HCT116 (cell line): ENCODE results near the gene SERTAD4. TPM values are rescaled to one million over a fixed set of nuclear protein-coding genes. Genes with fewer than 3 reads are reported as not detected.
A peak's percentile ranks its signal among the peaks of the same experiment; 100 is the strongest.

Source experiments
- ATAC-seq: fragments of 200-7000 bp; cut with Tn5 transposase; 2 replicates; pipeline ENCODE4 v1.9.1; 2020; ENCODE audit warnings: mild to moderate bottlenecking, moderate library complexity
- BruUV-seq: library from RNA; stranded (reverse); fragments of 400-500 nt; replicated peaks from 2 replicates; lab custom pipeline; 2021; lab: Mats Ljungman, UMichigan
- CTCF ChIA-PET: fragments of 300-600 bp; sonication (Branson Sonifier 250); formaldehyde crosslinking; loops from one replicate; lab custom pipeline; 2021; ENCODE audit warnings: antibody characterized with exemption; lab: Charles Lee
- POLR2A ChIA-PET: fragments of 300-600, 350-600 bp; sonication (Branson Sonifier 250); formaldehyde crosslinking; loops from one replicate; lab custom pipeline; 2021; ENCODE audit warnings: antibody characterized with exemption; lab: Charles Lee
- RAD21 ChIA-PET, 2 experiments: fragments of 300-600 bp; sonication (Branson Sonifier 250); formaldehyde crosslinking; loops; one replicate each; lab custom pipeline; 2023; ENCODE audit warnings: low total read pairs in 2 of 2; ENCODE audit not compliant: uncharacterized antibody in 2 of 2, unreplicated experiment in 2 of 2, low non-redundant PET in 1 of 2; lab: Charles Lee
- DNase-seq: peaks from one replicate; pipeline ENCODE4 v3.0.0-alpha.2; 2010; ENCODE audit warnings: low read depth, low spot score
- H2AFZ ChIP-seq: fragments of 200-600 bp; shearing (Covaris generic), sonication (generic); 2 replicates; pipeline ENCODE4 v1.6.1; 2017; ENCODE audit warnings: low read depth, mixed run types, mixed read lengths, antibody characterized with exemption, low read length; ENCODE audit not compliant: poor library complexity, severe bottlenecking
- H3K27ac ChIP-seq: 2 replicates; pipeline ENCODE4 v1.5.1; 2012; ENCODE audit warnings: low read depth, low read length
- H3K27me3 ChIP-seq: fragments of 200-600 bp; sonication (generic); 2 replicates; pipeline ENCODE4 v1.6.1; 2016; ENCODE audit warnings: mixed run types, low read length, mixed read lengths; ENCODE audit not compliant: insufficient read depth
- H3K36me3 ChIP-seq, 2 experiments: fragments of 200-500 bp in 1 of 2; fragments of 200-600 bp in 1 of 2; sonication (Bioruptor generic) in 1 of 2; sonication (generic) in 1 of 2; 2 replicates each; pipeline versions ENCODE4 v1.5.1 to v1.6.1; 2014 to 2016; ENCODE audit warnings: low read length in 2 of 2, inconsistent platforms in 1 of 2, mixed read lengths in 1 of 2, mixed run types in 1 of 2; ENCODE audit not compliant: insufficient read depth in 2 of 2, control insufficient read depth in 1 of 2
- H3K4me1 ChIP-seq, 2 experiments: fragments of 200-600 bp in 1 of 2; sonication (generic) in 1 of 2; 2 replicates each; pipeline versions ENCODE4 v1.5.1 to v1.6.1; 2012 to 2017; ENCODE audit warnings: low read length in 2 of 2, inconsistent platforms in 1 of 2, mild to moderate bottlenecking in 1 of 2, mixed read lengths in 1 of 2, mixed run types in 1 of 2, moderate library complexity in 1 of 2; ENCODE audit not compliant: insufficient read depth in 2 of 2, control insufficient read depth in 1 of 2
- H3K4me2 ChIP-seq: fragments of 200-600 bp; sonication (generic); 2 replicates; pipeline ENCODE4 v1.6.1; 2017; ENCODE audit warnings: mixed run types, low read length, mixed read lengths
- H3K4me3 ChIP-seq, 2 experiments: fragments of 200-600 bp in 1 of 2; sonication (generic) in 1 of 2; replicated peaks in 1 of 2; 2 replicates each; pipeline ENCODE4 v1.5.1; 2011 to 2016; ENCODE audit warnings: low read length in 2 of 2, control low read depth in 1 of 2, low read depth in 1 of 2, mild to moderate bottlenecking in 1 of 2, mixed read lengths in 1 of 2, mixed run types in 1 of 2
- H3K79me2 ChIP-seq: fragments of 200-600 bp; sonication (generic); 2 replicates; pipeline ENCODE4 v1.6.1; 2017; ENCODE audit warnings: mild to moderate bottlenecking, mixed run types, low read length, moderate library complexity, mixed read lengths; ENCODE audit not compliant: insufficient read depth
- H3K9ac ChIP-seq: fragments of 200-600 bp; sonication (generic); 2 replicates; pipeline ENCODE4 v1.6.1; 2016; ENCODE audit warnings: low read length, mixed read lengths
- H3K9me2 ChIP-seq: fragments of 200-600 bp; sonication (generic), shearing (Covaris generic); 2 replicates; pipeline ENCODE4 v1.6.1; 2017; ENCODE audit warnings: mixed run types, mild to moderate bottlenecking, moderate library complexity; ENCODE audit not compliant: insufficient read depth
- H3K9me3 ChIP-seq, 2 experiments: fragments of 200-500 bp in 1 of 2; fragments of 200-600 bp in 1 of 2; sonication (Bioruptor generic) in 1 of 2; sonication (generic) in 1 of 2; 2 replicates each; pipeline ENCODE4 v1.6.1; 2014 to 2017; ENCODE audit warnings: low read length in 2 of 2, mixed read lengths in 2 of 2, inconsistent platforms in 1 of 2, low read depth in 1 of 2, mild to moderate bottlenecking in 1 of 2, mixed run types in 1 of 2, moderate library complexity in 1 of 2; ENCODE audit not compliant: control insufficient read depth in 1 of 2, insufficient read depth in 1 of 2
- H4K20me1 ChIP-seq: fragments of 200-600 bp; sonication (generic), shearing (Covaris generic); 2 replicates; pipeline ENCODE4 v1.6.1; 2017; ENCODE audit warnings: mixed run types, mild to moderate bottlenecking, moderate library complexity; ENCODE audit not compliant: insufficient read depth
- CBX3 ChIP-seq: IDR thresholded peaks from 2 replicates; pipeline ENCODE4 v1.6.1; 2012; ENCODE audit warnings: low read depth
- POLR2AphosphoS5 ChIP-seq: IDR thresholded peaks from 2 replicates; pipeline ENCODE4 v1.6.1; 2011; ENCODE audit warnings: mild to moderate bottlenecking, low read depth, low read length, moderate library complexity
- TCF7L2 ChIP-seq: IDR thresholded peaks from 2 replicates; pipeline ENCODE4 v1.7.0; 2011; ENCODE audit warnings: borderline replicate concordance, inconsistent platforms; ENCODE audit not compliant: insufficient read depth, insufficient read length; ENCODE audit errors: extremely low read depth
- YY1 ChIP-seq: IDR thresholded peaks from 2 replicates; pipeline ENCODE4 v1.6.1; 2011; ENCODE audit warnings: low read length, low read depth, moderate library complexity, mild to moderate bottlenecking; ENCODE audit not compliant: insufficient replicate concordance; ENCODE audit errors: extremely low read depth
- ZFX ChIP-seq: fragments of 450-650 bp; IDR thresholded peaks from 2 replicates; pipeline ENCODE4 v1.6.1; 2017
- intact Hi-C: fragments of 100-400 bp; cut with micrococcal nuclease; formaldehyde crosslinking; loops from 2 replicates; pipeline ENCODE4 v1.10.0; 2022
- total RNA-seq: library from RNA; stranded (reverse); gene quantifications from one replicate; pipeline ENCODE4 v1.2.1, GENCODE V29; 2021; ENCODE audit not compliant: unreplicated experiment
- TF ChIP-seq, protein P1 (sequence below), 3 experiments: fragments of 200-600 bp in 1 of 3; sonication (generic) in 1 of 3; IDR thresholded peaks in 2 of 3; conservative IDR thresholded peaks in 1 of 3; 2 replicates each; pipeline ENCODE4 v1.5.1; 2012 to 2017; ENCODE audit warnings: low read depth in 2 of 3, low read length in 2 of 3, antibody characterized with exemption in 1 of 3, borderline replicate concordance in 1 of 3, control low read depth in 1 of 3, mild to moderate bottlenecking in 1 of 3, mixed read lengths in 1 of 3, mixed run types in 1 of 3, moderate library complexity in 1 of 3; ENCODE audit not compliant: insufficient read depth in 1 of 3

SERTAD4 gene
- total RNA-seq, 1 experiment from 2014 or later, result 0.07 TPM

DNA sequence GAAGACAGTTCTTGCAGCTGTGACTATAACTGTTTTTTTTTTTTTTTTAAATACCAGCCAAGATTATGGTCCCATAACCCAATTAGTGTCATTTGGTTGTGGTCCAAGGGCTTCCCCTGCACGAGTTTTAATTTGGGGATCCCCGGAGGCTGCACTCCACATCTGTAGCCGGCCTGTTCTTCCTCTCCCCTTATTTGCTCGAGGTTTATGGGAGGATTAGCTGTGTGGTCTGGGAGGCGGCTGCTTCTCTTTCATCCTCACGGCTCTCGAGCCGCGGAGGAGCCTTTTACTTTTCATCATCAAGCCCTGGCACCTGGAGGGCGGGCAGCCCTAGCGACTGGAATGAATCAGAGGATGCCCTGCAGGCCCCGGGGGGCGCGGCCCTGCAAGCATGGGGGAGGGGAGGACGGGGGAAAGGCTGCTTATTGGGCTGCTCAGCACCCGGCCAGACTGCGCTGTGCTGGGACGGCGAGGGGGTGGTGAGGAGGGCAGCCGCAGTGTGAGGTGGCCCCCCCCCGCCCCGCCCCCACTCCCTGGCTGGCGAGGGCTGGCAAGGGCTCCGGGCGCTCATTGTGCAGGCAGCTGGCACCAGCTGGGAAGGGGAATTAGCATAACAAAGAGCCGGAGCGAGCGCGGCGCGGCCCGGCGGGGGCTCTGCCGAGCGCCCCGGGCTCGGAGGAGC is 18.5 kb downstream of the SERTAD4 start:
- RAD21 ChIA-PET, result no interaction called here
- H3K4me2 ChIP-seq, result peak overlapping the region; percentile 66
- no peaks in the 10 kb centered on the region for H3K9me2 ChIP-seq
- no TSS peak for BruUV-seq
- CTCF ChIA-PET, result interaction anchor here (1.0 kb wide), 1 partner anchor 12 kb away, joined by 3 read pairs; no protein-coding TSS in a partner anchor
- no peaks in the 10 kb centered on the region for H3K79me2 ChIP-seq
- peaks cover 19% of the 10 kb centered on the region; the same call in 1 of the 2 replicates for H3K27me3 ChIP-seq
- ATAC-seq, result peak; percentile 83
- peak overlapping the region; percentile 91 for H2AFZ ChIP-seq
- no peak overlapping the region for H3K9ac ChIP-seq
- POLR2A ChIA-PET, result interaction anchor here (1.4 kb wide), 1 partner anchor 122 kb away, joined by 3 read pairs; no protein-coding TSS in a partner anchor
- TF ChIP-seq TCF7L2, result peak; percentile 68
- no peak for TF ChIP-seq POLR2AphosphoS5
- TF ChIP-seq, all 23 proteins: peak for 1
- Histone ChIP-seq H3K27ac (no peak overlapping the region; the same call in 1 of the 2 replicates), H3K36me3 (no peaks in the 10 kb centered on the region), H3K4me1 (peaks cover 9 to 18% of the 10 kb centered on the region in 2 experiments; a peak in 3 of 4 replicates), H3K4me3 (peak overlapping the region; percentile 17 to 48), H4K20me1 (no peaks in the 10 kb centered on the region), H3K9me3 (no peaks in the 10 kb centered on the region)
- DNase-seq, result peak; percentile 15
- intact Hi-C loops, result no loop called here

GRCh38 chr1:210251680-210252490 is 19.3 kb downstream of the SERTAD4 start:
- H3K79me2 ChIP-seq, result no peaks in the 10 kb centered on the region
- H3K4me3 ChIP-seq, result peak overlapping the region; percentile 11 to 48; a peak in 2 of 4 replicates
- peaks cover 19% of the 10 kb centered on the region; the same call in 1 of the 2 replicates for H3K27me3 ChIP-seq
- DNase-seq, result no peak
- H3K4me2 ChIP-seq, result peak overlapping the region; percentile 66
- CTCF ChIA-PET, result interaction anchor here (1.0 kb wide), 1 partner anchor 12 kb away, joined by 3 read pairs; no protein-coding TSS in a partner anchor
- POLR2A ChIA-PET, result no interaction called here
- H3K4me1 ChIP-seq, result peaks cover 9 to 18% of the 10 kb centered on the region in 2 experiments; a peak in 3 of 4 replicates
- RAD21 ChIA-PET, result no interaction called here
- no peak; the same call in 1 of the 2 replicates for ATAC-seq
- no peaks in the 10 kb centered on the region for H4K20me1 ChIP-seq
- intact Hi-C loops, result no loop called here
- no peak overlapping the region for H2AFZ ChIP-seq
- TF ChIP-seq, protein P1, sequence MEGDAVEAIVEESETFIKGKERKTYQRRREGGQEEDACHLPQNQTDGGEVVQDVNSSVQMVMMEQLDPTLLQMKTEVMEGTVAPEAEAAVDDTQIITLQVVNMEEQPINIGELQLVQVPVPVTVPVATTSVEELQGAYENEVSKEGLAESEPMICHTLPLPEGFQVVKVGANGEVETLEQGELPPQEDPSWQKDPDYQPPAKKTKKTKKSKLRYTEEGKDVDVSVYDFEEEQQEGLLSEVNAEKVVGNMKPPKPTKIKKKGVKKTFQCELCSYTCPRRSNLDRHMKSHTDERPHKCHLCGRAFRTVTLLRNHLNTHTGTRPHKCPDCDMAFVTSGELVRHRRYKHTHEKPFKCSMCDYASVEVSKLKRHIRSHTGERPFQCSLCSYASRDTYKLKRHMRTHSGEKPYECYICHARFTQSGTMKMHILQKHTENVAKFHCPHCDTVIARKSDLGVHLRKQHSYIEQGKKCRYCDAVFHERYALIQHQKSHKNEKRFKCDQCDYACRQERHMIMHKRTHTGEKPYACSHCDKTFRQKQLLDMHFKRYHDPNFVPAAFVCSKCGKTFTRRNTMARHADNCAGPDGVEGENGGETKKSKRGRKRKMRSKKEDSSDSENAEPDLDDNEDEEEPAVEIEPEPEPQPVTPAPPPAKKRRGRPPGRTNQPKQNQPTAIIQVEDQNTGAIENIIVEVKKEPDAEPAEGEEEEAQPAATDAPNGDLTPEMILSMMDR (IDR thresholded peaks at IDR 0.05 in 2 of 3, conservative IDR thresholded peaks at IDR 0.05 in 1 of 3; ENCODE audit: borderline replicate concordance in 1 of 3, insufficient read depth in 1 of 3, low read depth in 2 of 3, low read length in 2 of 3), result no peak
- TF ChIP-seq ZFX, result no peak
- TF ChIP-seq YY1, result no peak
- TF ChIP-seq CBX3, result no peak
- TF ChIP-seq, all 23 proteins: peak for 0
- Histone ChIP-seq H3K27ac (no peak overlapping the region; the same call in 1 of the 2 replicates), H3K9me3 (no peaks in the 10 kb centered on the region), H3K36me3 (no peaks in the 10 kb centered on the region), H3K9me2 (no peaks in the 10 kb centered on the region), H3K9ac (no peak overlapping the region)
- no TSS peak for BruUV-seq
